HG03469 (cell line): ENCODE data around the gene KRT37.
"Not testable (repeated sequence)": the region's sequence is repeated elsewhere in the genome, so short reads cannot be mapped to it uniquely, and the experiment has no call there.

Experiments used
- ATAC-seq: cut with Tn5 transposase; IDR thresholded peaks from one replicate; pipeline ENCODE4 v1.9.1; 2021; ENCODE audit warnings: mild to moderate bottlenecking, moderate library complexity, moderate number of reproducible peaks; ENCODE audit not compliant: unreplicated experiment

The KRT37 gene

GRCh38 chr17:41407226-41407625 lies 17.2 kb downstream of the KRT37 start:
- no peak for ATAC-seq

- no peak for ATAC-seq
Observed at GRCh38 chr17:41406205-41406604, 18.2 kb downstream of the KRT37 start.

GRCh38 chr17:41404024-41404671 lies 20.2 kb downstream of the KRT37 start:
- no peak for ATAC-seq

- ATAC-seq, result no peak
Observed at GRCh38 chr17:41403404-41404023, 20.9 kb downstream of the KRT37 start.

GRCh38 chr17:41402161-41402560 lies 22.2 kb downstream of the KRT37 start:
- no peak for ATAC-seq

- no peak for ATAC-seq
Observed at GRCh38 chr17:41396996-41397660, 27.3 kb downstream of the KRT37 start, which contains the start of gene KRT31. Gene KRT31, minus strand, starts transcription at chr17:41397608. Its CDS starts 69 bp downstream, at chr17:41397539.

- ATAC-seq, result no peak
Observed at GRCh38 chr17:41396340-41396739, 28.0 kb downstream of the KRT37 start.

- ATAC-seq, result no peak
Observed at GRCh38 chr17:41395611-41396010, 28.8 kb downstream of the KRT37 start.

- ATAC-seq, result not testable (repeated sequence)
Observed at GRCh38 chr17:41395044-41395443, 29.3 kb downstream of the KRT37 start.

- no peak for ATAC-seq
Observed at GRCh38 chr17:41394254-41394996, 30.0 kb downstream of the KRT37 start.

- ATAC-seq, result no peak
Observed at GRCh38 chr17:41393826-41394225, 30.6 kb downstream of the KRT37 start.

GRCh38 chr17:41393294-41393693 lies 31.1 kb downstream of the KRT37 start:
- ATAC-seq, result no peak

GRCh38 chr17:41392278-41392677 lies 32.1 kb downstream of the KRT37 start:
- no peak for ATAC-seq

GRCh38 chr17:41391535-41391934 lies 32.9 kb downstream of the KRT37 start:
- no peak for ATAC-seq

GRCh38 chr17:41390411-41390938 lies 33.9 kb downstream of the KRT37 start:
- no peak for ATAC-seq

GRCh38 chr17:41387670-41388069 lies 36.7 kb downstream of the KRT37 start:
- ATAC-seq, result no peak

- no peak for ATAC-seq
Observed at GRCh38 chr17:41386227-41386626, 38.2 kb downstream of the KRT37 start.

- no peak for ATAC-seq
Observed at GRCh38 chr17:41383690-41384089, 40.7 kb downstream of the KRT37 start.

GRCh38 chr17:41382394-41382793 lies 42.0 kb downstream of the KRT37 start:
- no peak for ATAC-seq

GRCh38 chr17:41381943-41382342 lies 42.4 kb downstream of the KRT37 start, which contains the start of gene KRT34:
Gene KRT34, minus strand, starts transcription at chr17:41382306. Its CDS starts 60 bp downstream, at chr17:41382246.
- not testable (repeated sequence) for ATAC-seq

- ATAC-seq, result not testable (repeated sequence)
Observed at GRCh38 chr17:41380091-41380490, 44.3 kb downstream of the KRT37 start.
